Activated B cell treated with CpG ODN at 0.5 μM for 24 hours (primary cell): Measurements from ENCODE around the gene KIF21A. TPM values are rescaled to one million over a fixed set of nuclear protein-coding genes. Genes with fewer than 3 reads are reported as not detected.

Experiments used
- ATAC-seq: fragments of 200-7000 bp; cut with Tn5 transposase; one replicate; pipeline ENCODE4 v1.10.0; 2021; ENCODE audit warnings: low read depth, mild to moderate bottlenecking, moderate library complexity
- CTCF ChIA-PET: fragments of 350-600 bp; sonication (Branson Sonifier 250); formaldehyde crosslinking; loops from one replicate; lab custom pipeline; 2021; ENCODE audit warnings: antibody characterized with exemption; lab: Charles Lee
- POLR2A ChIA-PET: fragments of 350-600 bp; sonication (Branson Sonifier 250); formaldehyde crosslinking; loops from one replicate; lab custom pipeline; 2021; ENCODE audit warnings: antibody characterized with exemption; lab: Charles Lee
- DNase-seq: peaks from one replicate; pipeline ENCODE4 v3.0.0; 2022
- H3K27ac Mint-ChIP-seq: one replicate; pipeline ENCODE4 v1.8.0; 2020; ENCODE audit warnings: mixed read lengths
- H3K27me3 Mint-ChIP-seq: one replicate; pipeline ENCODE4 v1.8.0; 2021; ENCODE audit warnings: mixed read lengths
- H3K36me3 Mint-ChIP-seq: one replicate; pipeline ENCODE4 v1.8.0; 2021; ENCODE audit warnings: low read depth, mixed read lengths
- H3K4me1 Mint-ChIP-seq: one replicate; pipeline ENCODE4 v1.8.0; 2021; ENCODE audit warnings: mixed read lengths
- H3K4me3 Mint-ChIP-seq: one replicate; pipeline ENCODE4 v1.8.0; 2020; ENCODE audit warnings: mild to moderate bottlenecking, mixed read lengths
- H3K9me3 Mint-ChIP-seq: one replicate; pipeline ENCODE4 v1.8.0; 2020; ENCODE audit warnings: mixed read lengths
- intact Hi-C: fragments of 100-400 bp; cut with micrococcal nuclease; formaldehyde crosslinking; loops from one replicate; pipeline ENCODE4 v1.15.1; 2024
- total RNA-seq: library from RNA; stranded (reverse); gene quantifications from 2 replicates; pipeline ENCODE4 v1.2.3, GENCODE V29; 2022
- TF ChIP-seq, protein P1 (sequence below): fragments of 200-600 bp; IDR thresholded peaks from one replicate; pipeline ENCODE4 v1.8.0; 2022; ENCODE audit warnings: antibody characterized with exemption, mild to moderate bottlenecking

Gene KIF21A
- total RNA-seq, 1 donor from 2014 or later = 7.6 TPM

DNA sequence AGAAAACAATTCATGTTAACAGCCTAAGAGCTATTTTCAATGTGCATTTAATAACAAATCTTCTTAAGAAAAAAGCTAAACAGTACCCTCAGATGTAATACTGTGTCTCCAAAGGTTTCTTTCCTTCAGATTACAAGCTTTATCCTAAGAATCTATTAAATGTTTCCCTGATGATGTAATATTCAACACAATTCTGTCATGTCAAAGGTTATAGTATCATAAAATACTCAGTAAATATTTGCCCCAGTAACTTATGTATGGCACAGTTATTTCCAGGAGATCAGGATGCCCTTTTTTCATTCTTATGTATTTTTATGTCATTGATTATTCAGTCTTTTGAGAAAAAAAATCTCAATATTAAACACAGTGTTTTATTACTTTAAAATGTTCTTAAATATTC lies 128.4 kb downstream of the KIF21A start:
- H3K27me3 Mint-ChIP-seq = peaks cover 2% of the 10 kb centered on the region
- POLR2A ChIA-PET = no interaction called here
- H3K27ac Mint-ChIP-seq = no peak overlapping the region
- H3K4me1 Mint-ChIP-seq = no peaks in the 10 kb centered on the region
- no peak for DNase-seq
- no peaks in the 10 kb centered on the region for H3K36me3 Mint-ChIP-seq
- H3K9me3 Mint-ChIP-seq = no peaks in the 10 kb centered on the region
- CTCF ChIA-PET = no interaction called here
- ATAC-seq = no peak
- no peak overlapping the region for H3K4me3 Mint-ChIP-seq
- intact Hi-C loops = no loop called here
- TF ChIP-seq, protein P1, sequence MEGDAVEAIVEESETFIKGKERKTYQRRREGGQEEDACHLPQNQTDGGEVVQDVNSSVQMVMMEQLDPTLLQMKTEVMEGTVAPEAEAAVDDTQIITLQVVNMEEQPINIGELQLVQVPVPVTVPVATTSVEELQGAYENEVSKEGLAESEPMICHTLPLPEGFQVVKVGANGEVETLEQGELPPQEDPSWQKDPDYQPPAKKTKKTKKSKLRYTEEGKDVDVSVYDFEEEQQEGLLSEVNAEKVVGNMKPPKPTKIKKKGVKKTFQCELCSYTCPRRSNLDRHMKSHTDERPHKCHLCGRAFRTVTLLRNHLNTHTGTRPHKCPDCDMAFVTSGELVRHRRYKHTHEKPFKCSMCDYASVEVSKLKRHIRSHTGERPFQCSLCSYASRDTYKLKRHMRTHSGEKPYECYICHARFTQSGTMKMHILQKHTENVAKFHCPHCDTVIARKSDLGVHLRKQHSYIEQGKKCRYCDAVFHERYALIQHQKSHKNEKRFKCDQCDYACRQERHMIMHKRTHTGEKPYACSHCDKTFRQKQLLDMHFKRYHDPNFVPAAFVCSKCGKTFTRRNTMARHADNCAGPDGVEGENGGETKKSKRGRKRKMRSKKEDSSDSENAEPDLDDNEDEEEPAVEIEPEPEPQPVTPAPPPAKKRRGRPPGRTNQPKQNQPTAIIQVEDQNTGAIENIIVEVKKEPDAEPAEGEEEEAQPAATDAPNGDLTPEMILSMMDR = no peak

DNA sequence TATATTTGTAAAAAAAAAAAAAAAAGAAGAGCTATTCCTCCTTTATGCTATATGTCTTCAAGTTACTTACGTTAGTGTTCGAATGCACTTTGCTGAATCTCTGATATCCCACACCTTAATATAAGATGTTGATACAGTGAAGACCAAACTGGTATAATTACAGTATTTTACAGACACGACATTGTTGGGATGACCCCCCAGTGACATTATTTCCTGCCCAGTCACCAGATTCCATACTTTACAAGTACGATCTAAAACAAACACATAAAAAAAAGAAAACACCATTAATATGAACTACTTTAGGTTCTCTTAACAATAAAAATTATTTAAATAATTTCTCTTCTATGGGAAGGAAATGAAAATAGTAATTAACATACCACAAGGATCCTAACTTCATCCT lies 133.4 kb downstream of the KIF21A start:
- H3K4me1 Mint-ChIP-seq = no peaks in the 10 kb centered on the region
- TF ChIP-seq, protein P1 = no peak
- no peaks in the 10 kb centered on the region for H3K36me3 Mint-ChIP-seq
- no peak overlapping the region for H3K27ac Mint-ChIP-seq
- no peak for DNase-seq
- intact Hi-C loops = no loop called here
- H3K9me3 Mint-ChIP-seq = no peaks in the 10 kb centered on the region
- CTCF ChIA-PET = no interaction called here
- no peak overlapping the region for H3K4me3 Mint-ChIP-seq
- ATAC-seq = no peak
- POLR2A ChIA-PET = no interaction called here
- peaks cover 2% of the 10 kb centered on the region for H3K27me3 Mint-ChIP-seq

DNA sequence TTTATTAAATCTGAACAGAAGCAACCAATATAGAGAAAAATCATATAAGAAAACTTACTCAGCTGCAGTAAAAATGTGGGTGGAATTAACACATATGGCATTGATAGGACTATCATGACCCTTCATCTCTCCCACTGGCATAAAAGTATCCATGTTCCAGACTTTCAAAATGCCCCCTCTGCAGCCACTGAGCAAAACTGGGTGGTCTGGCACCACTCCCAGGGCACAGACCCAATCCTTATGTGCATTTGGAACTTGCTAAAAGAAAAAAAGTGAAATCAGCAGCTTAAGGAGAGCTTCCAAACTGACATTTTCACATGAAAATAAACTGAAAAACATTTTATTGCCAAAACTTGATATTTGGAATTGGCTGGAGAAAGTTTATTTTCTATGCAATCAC lies 141.5 kb downstream of the KIF21A start:
- H3K27ac Mint-ChIP-seq = no peak overlapping the region
- TF ChIP-seq, protein P1 = no peak
- no peak overlapping the region for H3K4me3 Mint-ChIP-seq
- H3K4me1 Mint-ChIP-seq = no peaks in the 10 kb centered on the region
- ATAC-seq = no peak
- no peaks in the 10 kb centered on the region for H3K27me3 Mint-ChIP-seq
- intact Hi-C loops = no loop called here
- peaks cover 3% of the 10 kb centered on the region for H3K9me3 Mint-ChIP-seq
- ChIA-PET CTCF (no interaction called here), POLR2A (no interaction called here)
- DNase-seq = no peak
- no peaks in the 10 kb centered on the region for H3K36me3 Mint-ChIP-seq

DNA sequence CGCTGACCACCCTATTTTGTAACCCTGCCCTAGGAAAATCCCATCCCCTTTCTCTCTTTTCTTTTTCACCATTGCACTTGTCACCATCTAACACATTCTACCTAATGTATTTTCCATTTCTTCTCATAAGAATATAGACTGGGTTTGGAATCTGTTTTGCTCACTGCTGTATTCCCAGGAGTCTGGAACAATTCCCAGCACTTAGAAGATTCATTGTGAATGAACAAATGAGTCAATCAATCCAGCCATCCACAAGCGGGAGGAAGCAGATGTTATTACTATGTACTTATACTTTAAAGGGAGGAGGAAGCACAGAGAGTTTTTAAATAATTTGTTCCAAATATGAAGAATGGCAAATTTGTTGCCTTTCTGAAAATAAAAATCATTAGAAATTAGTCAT lies 142.1 kb downstream of the KIF21A start:
- H3K27ac Mint-ChIP-seq = no peak overlapping the region
- ChIA-PET POLR2A (no interaction called here), CTCF (no interaction called here)
- H3K4me1 Mint-ChIP-seq = no peaks in the 10 kb centered on the region
- DNase-seq = no peak
- no peaks in the 10 kb centered on the region for H3K27me3 Mint-ChIP-seq
- H3K4me3 Mint-ChIP-seq = no peak overlapping the region
- H3K9me3 Mint-ChIP-seq = peaks cover 3% of the 10 kb centered on the region
- no peak for ATAC-seq
- TF ChIP-seq, protein P1 = no peak
- H3K36me3 Mint-ChIP-seq = no peaks in the 10 kb centered on the region
- intact Hi-C loops = no loop called here

DNA sequence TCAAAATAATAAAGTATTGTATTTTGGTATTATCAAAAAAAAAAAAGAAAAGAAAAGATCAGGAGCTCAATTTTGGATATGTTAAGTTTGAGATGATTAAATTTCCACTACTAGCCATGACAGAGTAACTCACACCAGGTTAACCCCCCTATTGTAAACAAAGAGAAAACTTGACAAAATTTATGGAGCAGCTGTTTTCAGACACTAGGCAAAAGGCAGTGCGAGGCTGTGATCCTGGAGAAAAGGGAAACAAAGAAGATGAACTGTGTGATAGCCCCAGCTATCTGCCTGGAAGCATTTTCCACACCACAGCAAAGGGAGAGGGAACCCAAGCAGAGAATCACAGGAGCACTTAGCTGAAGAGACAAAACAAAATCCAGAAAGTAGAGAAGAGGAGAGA lies 145.0 kb downstream of the KIF21A start:
- Mint-ChIP-seq H3K27me3 (no peaks in the 10 kb centered on the region), H3K36me3 (no peaks in the 10 kb centered on the region), H3K9me3 (peaks cover 3% of the 10 kb centered on the region), H3K4me3 (no peak overlapping the region), H3K27ac (no peak overlapping the region), H3K4me1 (no peaks in the 10 kb centered on the region)
- ChIA-PET POLR2A (no interaction called here), CTCF (no interaction called here)
- TF ChIP-seq, protein P1 = no peak
- ATAC-seq = no peak
- intact Hi-C loops = no loop called here
- no peak for DNase-seq
